ENCODE measurements around the gene RNF19B.
A peak's percentile ranks its signal among the peaks of the same experiment; 100 is the strongest.
"Not testable (repeated sequence)": the region's sequence is repeated elsewhere in the genome, so short reads cannot be mapped to it uniquely, and the experiment has no call there.

Gene RNF19B

DNA sequence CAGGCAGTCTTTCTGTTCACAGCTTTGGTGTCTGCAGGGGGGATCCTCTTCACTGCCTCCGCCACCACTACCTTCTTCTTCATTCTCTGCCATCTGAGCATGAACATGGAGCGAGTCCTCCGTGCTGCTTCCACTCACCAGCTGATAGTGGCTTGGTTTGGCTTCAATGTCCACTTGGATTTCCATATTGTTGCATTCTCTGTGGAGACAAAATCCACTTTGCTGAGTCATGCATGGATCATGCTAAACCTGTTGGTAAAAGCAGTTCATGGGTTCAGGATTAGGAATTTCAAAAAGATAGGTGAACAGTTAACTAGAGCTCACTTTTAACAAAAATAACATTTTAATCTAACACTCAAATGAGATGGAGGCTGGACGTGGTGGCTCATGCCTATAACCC is 27.5 kb downstream of the RNF19B start:
- DNase-seq (ENCODE audit: insufficient read length, low spot score) (no peak), FAIRE-seq (no peak)

DNA sequence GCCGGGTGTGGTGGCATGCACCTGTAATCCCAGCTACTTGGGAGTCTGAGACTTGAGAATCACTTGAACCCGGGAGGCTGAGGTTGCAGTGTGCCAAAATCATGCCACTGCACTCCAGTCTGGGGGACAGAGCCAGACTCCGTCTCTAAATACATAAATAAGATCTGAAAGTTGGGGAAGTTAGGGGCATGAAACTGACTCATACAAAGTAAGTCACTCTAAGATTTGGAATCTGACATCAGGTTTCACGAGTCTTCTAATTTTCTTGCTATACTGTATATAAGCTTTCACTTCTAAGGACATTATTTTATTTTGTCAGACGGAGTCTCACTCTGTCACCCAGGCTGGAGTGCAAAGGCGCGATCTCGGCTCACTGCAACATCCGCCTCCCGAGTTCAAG is 30.1 kb downstream of the RNF19B start:
- DNase-seq (ENCODE audit: insufficient read length, low spot score) (no peak), FAIRE-seq (no peak)

DNA sequence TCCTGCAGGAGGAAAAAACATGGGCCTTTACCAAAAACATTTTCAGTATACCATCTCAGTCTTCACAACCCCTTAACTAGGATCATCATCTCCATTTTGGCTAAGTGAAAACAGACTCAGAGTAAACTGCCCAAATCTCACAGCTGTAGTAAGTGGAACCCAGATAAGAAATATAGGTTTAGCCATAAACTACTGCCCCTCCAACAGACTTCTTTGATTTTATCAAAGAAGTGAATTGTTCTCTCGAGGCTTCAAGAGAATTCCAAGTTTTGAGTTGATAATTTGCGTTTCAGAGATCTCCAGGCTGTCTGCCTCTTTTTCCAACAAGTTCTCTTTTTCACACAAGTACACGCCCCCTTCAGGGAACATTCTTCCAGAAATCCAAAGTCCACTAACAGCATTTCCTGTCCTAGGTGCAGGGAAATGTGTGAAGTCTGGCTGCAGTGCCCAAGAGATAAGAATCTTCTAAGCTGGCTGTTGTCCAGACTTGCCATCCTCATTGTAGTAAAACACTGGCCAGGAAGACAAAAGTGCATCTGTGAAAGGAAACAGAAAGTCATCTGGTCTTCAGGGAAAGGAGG is 30.8 kb downstream of the RNF19B start:
- no peak for DNase-seq (ENCODE audit: insufficient read length, low spot score)
- FAIRE-seq = peak; percentile 23

DNA sequence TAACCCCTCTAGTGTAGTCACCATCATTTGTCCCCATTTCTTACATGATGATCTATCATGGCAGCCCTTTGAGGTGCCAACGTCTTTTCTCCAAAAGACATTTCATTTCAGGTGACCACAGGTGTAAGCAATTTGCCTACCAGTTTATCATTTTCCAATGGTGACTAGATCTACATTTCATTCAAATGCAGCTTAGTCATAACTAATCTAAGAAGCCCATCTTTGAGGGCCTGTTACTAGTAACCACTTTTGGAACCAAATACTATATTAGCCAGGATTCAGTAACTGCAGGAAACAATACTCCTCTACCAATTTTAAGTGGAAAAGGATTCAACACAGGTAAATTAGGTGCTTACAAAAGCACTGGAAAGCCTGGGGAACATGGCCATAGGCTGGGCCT is 32.8 kb downstream of the RNF19B start:
- DNase-seq (ENCODE audit: insufficient read length, low spot score) (no peak), FAIRE-seq (no peak)

DNA sequence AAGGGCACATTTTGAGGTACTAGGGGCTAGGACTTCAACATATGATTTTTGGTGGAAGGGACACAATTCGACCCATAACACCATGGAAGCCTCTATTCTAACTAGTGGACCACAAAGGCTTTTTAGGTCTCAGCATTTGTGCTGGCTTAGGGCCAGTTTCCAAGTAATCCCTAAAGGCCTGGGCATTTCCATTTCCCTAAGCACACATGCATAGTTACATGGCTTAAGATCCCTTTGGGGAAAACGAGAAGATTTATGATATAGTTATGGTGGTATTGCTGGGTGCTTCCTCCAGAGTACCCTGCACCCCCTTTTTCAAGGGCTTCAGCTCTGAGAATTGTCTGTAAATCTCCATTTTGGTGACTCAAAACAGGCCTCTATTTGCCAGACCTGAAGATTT is 35.2 kb downstream of the RNF19B start:
- FAIRE-seq = no peak
- DNase-seq (ENCODE audit: insufficient read length, low spot score) = no peak

DNA sequence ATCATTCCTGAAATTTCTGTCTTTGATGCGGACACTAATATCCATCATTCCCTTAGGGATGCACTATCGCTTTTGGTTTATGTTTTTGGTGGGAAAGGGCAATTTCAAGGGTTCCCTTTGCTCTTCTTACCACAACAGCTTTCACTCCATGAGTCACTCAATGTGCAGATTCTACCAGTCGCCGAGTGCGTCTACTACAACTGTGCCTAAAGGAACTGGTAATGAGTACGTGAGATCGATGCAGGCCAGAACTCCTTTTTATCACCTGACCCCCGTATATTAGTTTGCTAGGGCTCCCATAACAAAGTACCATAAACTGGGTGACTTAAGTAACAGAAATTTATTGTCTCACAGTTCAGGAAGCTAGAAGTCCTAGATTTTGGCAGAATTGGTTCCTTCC is 35.9 kb downstream of the RNF19B start:
- DNase-seq (ENCODE audit: insufficient read length, low spot score) (no peak), FAIRE-seq (no peak)

DNA sequence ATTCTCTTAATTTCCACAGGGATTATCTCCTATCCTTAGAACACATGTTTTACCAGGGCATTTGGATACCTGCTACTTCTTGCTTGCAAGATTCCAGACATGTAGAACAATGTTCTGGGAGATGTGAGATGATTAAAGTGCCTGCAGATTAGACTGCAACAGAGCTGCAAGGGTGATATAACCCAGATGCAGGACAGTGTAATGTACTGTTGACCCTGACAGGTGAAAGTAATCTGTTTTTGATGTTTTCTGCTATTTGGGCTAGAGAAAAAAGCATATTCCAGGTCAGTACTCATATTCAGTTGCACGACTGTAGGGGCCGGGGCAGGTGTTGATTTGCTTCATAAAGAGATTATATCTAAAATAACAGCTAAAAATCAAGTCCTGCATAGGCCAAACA is 36.3 kb downstream of the RNF19B start:
- no peak for DNase-seq (ENCODE audit: insufficient read length, low spot score)
- no peak for FAIRE-seq

DNA sequence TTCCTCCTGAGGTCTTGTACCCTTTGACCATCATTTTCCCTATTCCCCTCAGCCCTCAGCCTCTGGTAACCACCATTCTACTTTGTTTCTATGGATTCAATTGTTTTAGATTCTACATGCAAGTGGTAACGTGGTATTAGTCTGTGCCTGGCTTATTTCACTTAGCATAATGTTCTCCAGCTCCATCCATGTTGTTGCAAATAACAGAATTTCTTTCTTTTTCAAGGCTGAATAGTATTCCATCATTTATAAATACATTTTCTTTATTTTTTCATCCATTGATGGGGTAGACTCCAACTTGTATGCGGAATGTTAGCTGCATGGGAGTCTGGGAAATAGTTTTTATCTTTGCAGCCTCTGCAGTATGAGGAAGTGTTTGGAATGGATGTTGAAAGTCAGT is 37.2 kb downstream of the RNF19B start:
- DNase-seq (ENCODE audit: insufficient read length, low spot score) = no peak
- no peak for FAIRE-seq

DNA sequence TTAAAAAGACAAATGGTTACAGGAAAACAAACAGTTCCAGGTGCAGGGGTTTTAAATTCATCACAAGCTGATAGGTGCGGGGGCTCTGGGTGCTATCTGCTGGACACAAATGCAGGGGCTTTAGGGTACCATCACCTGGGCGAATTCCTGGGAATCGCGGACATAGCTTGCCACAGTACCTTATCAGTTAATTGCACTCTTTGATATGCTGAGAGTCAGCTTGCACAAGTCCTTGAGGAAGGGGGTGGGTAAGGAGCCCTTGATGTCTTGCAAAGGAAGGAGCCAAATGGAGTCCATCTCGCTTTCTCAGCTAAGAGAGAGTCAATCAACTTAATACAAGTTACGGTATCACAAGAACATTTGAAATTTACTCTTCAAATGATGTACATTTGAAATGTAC is 38.0 kb downstream of the RNF19B start:
- no peak for FAIRE-seq

DNA sequence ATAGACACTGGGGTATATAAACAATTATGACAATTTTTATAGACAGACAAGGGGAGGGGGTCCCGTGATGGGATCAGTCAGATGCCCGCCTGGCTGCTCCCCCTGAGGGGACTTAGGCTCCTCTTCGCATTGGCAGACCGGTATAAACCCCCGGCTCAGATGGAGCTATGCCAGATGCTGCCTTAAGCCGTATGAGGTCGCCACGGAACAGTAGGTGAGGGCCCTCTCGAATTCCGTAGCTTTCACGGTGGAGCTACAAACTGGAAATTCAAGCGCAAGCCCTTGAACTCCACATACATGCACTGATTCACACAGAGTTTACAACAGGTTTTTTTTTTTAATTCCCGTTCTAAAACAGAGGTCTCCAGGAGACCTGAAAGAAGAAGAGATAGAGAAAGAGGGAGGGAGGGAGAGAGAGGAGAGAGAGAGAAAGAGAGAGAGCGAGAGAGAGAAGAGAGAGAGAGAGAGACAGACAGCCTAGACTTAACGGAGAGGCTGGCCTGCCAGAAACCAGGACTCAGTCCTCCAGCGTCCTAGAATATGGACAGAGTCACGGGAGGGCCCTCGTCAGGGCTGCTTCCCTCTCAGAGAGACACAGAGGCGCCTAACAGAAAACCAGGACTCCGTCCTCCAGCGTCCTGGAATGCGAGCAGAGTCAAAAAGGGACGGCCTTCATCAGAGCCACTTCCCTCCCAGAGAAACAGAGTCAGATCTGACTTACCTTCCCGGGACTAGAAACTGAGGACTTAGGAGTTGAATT is 39.0 kb downstream of the RNF19B start:
- DNase-seq (ENCODE audit: insufficient read length, low spot score) (no peak), FAIRE-seq (no peak)

More for the DNA sequence above, 38.0 kb downstream of the RNF19B start:
- DNase-seq (ENCODE audit: insufficient read length, low spot score) = no peak

DNA sequence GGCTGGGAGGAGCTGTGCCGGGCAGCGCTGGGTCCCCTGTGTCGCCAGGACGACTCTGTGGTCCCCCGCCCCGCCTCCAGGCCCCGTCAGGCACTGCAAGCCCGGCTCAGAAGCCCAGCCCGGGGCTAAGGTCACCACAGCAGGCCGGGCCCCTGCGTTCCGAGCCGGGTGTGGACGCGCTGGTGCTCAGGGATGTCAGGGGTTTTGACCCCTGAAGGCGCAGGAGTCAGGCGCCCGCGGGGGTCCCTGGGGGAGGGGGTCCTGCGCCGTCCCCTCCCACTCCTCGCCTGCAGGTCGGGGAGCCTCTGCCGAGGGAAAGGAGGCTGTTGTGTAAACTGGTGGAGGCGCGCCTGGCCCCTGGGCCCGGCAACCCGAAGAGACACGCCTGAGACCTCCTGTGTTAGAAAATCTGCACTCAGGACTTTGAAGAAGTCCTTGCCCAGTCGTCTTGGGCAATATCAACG is 39.7 kb downstream of the RNF19B start:
- FAIRE-seq (no peak), DNase-seq (ENCODE audit: insufficient read length, low spot score) (no peak)

DNA sequence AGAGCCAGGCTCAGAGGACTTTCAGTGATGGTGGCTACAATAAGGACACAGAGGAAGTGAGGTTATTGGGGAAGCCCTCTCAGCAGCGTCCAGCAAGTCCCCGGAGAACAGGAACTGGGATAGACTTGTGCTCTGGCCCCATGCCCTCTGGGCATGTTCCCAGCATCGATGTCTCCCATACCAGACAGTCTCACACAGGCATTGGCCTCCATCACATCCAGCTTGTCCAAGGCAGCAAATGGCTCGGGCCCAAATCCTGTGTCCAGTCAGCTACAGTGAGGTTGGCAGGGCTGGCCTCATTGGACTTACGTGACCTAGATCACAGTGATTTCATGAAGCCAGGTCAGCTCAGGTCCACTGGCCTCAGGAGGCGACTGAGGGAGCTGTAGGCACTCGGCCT is 43.8 kb downstream of the RNF19B start:
- FAIRE-seq = no peak
- no peak for DNase-seq (ENCODE audit: insufficient read length, low spot score)

DNA sequence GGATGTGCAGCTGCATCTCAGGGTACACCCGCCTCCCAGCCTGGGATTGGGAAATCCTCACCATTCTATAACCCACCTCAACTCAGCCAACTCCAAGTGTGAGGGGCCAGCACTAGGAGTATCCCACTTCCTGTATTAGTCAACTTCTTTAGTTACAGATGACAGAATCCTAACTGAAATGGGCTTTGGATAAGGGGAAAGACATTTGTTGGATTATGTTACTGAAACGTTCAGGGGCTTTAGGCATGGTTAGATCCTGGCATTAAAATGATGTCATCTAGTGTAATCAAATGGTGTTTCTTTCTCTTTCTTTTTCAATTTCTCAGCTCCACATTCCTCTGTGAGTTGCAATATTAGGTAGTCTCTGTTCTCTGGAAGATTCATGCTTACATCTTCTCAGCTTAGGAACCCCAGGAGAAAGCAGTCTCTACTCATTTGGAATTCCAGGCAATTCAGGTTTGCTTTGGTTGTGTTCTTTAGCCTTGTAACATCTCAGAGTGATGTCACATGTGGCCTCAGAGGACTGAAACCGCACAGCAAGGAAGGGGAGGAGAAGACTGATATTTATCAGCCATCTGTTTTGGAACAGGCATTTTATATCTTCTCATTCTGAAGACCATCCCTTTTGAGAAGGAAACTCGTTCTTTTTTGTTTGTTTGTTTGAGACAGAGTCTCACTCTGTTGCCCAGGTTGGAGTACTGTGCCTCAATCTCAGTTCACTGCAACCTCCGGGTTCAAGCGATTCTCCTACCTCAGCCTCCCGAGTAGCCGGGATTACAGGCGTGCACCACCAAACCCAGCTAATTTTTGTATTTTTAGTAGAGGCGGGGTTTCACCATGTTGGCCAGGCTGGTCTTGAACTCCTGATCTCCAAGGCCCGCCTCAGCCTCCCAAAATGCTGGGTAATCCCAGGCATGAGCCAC is 44.5 kb downstream of the RNF19B start:
- no peak for FAIRE-seq
- DNase-seq (ENCODE audit: insufficient read length, low spot score) = no peak

DNA sequence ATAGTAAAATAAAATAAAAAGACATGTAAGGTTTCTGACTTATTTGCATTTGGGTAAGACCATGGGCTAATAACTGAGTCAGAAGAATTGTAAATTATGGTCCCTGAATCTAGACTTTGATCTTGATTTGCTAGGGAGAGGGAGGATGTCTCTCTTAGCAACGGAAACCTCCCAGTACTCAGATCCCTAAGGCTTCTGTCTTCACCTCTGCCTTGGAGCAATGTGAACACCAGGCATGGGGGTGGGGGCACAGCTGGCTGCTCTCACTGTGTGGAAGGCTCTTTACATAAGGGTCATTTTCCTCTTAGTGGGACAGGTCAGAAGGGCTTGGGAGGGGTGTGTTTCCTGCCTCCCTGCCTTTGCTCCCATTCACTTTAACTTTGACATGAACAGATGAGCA is 46.4 kb downstream of the RNF19B start:
- no peak for DNase-seq (ENCODE audit: insufficient read length, low spot score)
- no peak for FAIRE-seq

DNA sequence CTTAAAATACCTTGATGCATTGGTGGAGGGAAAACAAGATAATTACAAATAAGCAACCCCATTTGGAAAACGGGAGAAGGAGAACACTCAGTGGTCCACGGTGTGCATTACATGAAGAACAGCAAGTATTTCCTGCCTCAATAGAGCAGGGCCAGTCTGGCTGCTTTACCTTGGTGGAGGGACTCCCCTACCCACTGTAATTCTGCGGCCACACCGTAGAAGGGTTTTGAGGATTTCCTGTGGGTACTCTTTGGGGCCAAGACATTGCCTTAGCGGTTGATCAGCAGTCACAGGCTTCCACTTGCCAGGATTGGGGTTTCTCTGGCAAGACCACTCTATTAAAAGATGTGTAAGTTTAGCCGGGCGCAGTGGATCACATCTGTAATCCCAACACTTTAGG is 47.1 kb downstream of the RNF19B start:
- DNase-seq (ENCODE audit: insufficient read length, low spot score) (no peak), FAIRE-seq (no peak)

DNA sequence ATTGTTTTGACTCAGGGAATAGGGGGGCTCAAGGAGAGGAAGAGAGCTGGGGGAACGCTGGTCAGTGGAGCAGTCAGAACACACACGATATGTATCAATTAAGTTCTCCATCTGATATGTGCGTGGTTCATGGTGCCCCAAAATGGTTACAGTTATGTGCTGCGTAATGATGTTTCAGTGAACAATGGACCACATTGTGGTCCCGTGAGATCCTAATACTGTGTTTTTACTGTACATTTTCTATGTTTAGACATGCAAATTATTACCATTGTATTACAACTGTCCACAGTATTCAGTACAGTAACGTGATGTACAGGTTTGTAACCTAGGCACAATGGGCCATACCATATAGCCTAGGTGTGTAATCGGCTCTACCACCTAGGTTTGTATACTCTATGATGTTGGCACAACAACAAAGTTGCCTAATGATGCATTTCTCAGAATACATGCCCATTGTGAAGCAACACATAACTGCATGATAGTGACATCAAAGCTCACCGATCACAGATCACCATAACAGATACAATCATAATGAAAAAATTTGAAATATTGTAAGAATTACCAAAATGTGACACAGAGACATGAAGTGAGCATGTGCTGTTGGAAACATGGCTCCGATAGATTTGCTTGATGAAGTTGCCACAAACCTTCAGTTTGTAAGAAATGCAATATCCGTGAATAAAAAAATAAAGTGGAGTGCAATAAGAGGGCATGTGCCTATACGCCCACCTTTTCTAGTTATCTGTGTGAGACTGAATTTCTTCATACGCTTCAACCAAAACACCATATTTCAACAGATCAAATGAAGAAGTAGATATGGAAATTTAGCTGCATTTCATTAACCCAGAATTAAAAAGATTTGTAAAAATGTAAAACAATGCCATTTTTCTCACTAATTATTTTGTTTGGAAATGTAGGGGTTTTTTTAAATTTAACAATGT is 48.6 kb downstream of the RNF19B start:
- no peak for DNase-seq (ENCODE audit: insufficient read length, low spot score)
- FAIRE-seq = no peak

DNA sequence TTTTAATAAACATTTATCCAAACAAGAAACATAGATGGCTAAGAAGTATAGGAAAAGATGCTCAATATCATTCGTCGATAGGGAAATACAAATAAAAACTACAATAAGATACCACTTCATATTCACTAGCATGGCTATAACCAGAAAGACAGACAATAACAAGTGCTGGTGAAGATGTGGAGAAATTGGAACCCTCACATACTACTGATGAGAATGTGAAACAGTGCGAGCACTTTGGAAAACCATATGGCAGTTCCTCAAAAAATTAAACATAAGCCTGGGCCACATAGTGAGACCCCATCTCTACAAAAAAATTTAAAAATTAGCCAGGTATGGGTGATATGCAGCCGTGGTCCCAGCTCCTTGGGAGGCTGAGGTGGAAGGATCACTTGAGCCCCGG is 54.3 kb downstream of the RNF19B start:
- no peak for FAIRE-seq

DNA sequence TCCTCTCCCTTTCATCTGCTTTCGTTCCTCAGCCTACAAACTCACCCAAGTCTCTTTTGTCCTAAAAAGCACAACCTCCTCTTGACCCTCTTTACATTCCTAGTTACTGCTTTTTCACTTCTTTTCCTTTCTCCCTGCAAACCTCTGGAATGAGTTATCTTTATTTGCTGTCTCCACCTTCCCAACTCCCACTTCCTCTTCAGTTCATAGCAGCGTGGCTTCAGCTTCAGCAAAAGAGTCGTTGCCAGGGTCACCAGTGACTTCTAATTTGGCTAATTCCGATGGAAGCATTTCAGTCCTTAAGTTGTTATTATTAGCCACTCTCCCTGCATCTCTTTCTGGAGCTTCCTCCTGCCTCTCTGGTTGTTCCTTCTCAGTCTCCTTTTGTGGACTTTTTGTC is 57.2 kb downstream of the RNF19B start:
- FAIRE-seq (no peak), DNase-seq (ENCODE audit: insufficient read length, low spot score) (no peak)

More for the DNA sequence above, 54.3 kb downstream of the RNF19B start:
- no peak for DNase-seq (ENCODE audit: insufficient read length, low spot score)

DNA sequence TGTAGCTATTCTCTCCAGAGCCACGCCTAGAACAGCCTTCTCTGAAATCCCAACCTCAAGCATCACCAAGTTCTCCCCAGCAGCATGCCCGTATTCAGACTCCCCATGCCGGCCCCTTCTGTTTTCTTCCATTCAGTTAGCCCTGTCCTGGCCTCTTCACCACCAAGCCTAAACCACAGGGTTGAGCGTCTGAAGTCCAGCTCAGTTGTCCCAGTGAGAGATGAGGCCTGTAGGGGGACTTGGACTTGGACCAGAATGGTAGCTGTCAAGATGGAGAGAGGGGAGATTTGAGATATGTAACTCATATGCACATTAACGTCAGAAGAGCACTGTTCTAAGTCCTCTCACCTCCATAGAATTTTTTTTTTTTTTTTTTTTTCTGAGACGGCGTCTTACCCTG is 58.0 kb downstream of the RNF19B start:
- FAIRE-seq = no peak
- DNase-seq (ENCODE audit: insufficient read length, low spot score) = no peak

DNA sequence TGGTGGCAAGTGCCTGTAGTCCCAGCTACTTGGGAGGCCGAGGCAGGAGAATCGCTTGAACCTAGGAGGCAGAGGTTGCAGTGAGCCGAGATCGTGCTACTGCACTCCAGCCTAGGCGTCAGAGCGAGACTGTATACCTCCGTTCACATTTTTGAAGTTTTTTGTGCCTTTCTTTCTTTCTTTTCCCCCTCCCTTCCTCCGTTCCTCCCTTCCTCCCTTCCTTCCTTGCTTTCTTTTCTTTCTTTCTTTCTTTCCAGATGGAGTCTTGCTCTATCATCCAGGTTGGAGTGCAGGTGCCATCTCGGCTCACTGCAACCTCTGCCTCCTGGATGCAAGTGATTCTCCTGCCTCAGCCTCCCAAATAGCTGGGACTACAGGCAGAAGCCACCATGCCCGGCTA is 59.0 kb downstream of the RNF19B start:
- not testable (repeated sequence) for DNase-seq (ENCODE audit: insufficient read length, low spot score); FAIRE-seq
